Activated naive CD4-positive, alpha-beta T cell treated with anti-CD3 and anti-CD28 coated beads, Interleukin-2, amount 50 U/mL, for 24 hours (primary cell): Measurements from ENCODE around the gene EIF4G2.

Experiments
- H3K27ac Mint-ChIP-seq: one replicate; pipeline ENCODE4 v1.8.0; 2021; ENCODE audit warnings: mild to moderate bottlenecking, mixed read lengths
- H3K27me3 Mint-ChIP-seq: one replicate; pipeline ENCODE4 v1.8.0; 2021; ENCODE audit warnings: mixed read lengths
- H3K36me3 Mint-ChIP-seq: one replicate; pipeline ENCODE4 v1.8.0; 2021; ENCODE audit warnings: mixed read lengths
- H3K4me1 Mint-ChIP-seq: one replicate; pipeline ENCODE4 v1.8.0; 2021; ENCODE audit warnings: mixed read lengths
- H3K4me3 Mint-ChIP-seq: one replicate; pipeline ENCODE4 v1.8.0; 2021; ENCODE audit warnings: mild to moderate bottlenecking, mixed read lengths
- H3K9me3 Mint-ChIP-seq: one replicate; pipeline ENCODE4 v1.8.0; 2021; ENCODE audit warnings: mixed read lengths

EIF4G2 gene

GRCh38 chr11:10793470-10794255 lies 15.1 kb downstream of the EIF4G2 start:
- H3K4me3 Mint-ChIP-seq: no peak overlapping the region
- H3K36me3 Mint-ChIP-seq: peaks cover 11% of the 10 kb centered on the region
- peak overlapping the region; percentile 52 for H3K27ac Mint-ChIP-seq
- H3K9me3 Mint-ChIP-seq: no peaks in the 10 kb centered on the region
- H3K27me3 Mint-ChIP-seq: peaks cover 3% of the 10 kb centered on the region
- peaks cover 49% of the 10 kb centered on the region for H3K4me1 Mint-ChIP-seq

GRCh38 chr11:10792385-10793068 lies 16.2 kb downstream of the EIF4G2 start:
- peaks cover 11% of the 10 kb centered on the region for H3K36me3 Mint-ChIP-seq
- H3K27me3 Mint-ChIP-seq: peaks cover 3% of the 10 kb centered on the region
- H3K9me3 Mint-ChIP-seq: no peaks in the 10 kb centered on the region
- H3K27ac Mint-ChIP-seq: no peak overlapping the region
- peak overlapping the region; percentile 8 for H3K4me3 Mint-ChIP-seq
- H3K4me1 Mint-ChIP-seq: peaks cover 38% of the 10 kb centered on the region

GRCh38 chr11:10786451-10786850 lies 22.3 kb downstream of the EIF4G2 start:
- H3K27ac Mint-ChIP-seq: no peak overlapping the region
- no peaks in the 10 kb centered on the region for H3K4me1 Mint-ChIP-seq
- H3K27me3 Mint-ChIP-seq: no peaks in the 10 kb centered on the region
- no peaks in the 10 kb centered on the region for H3K36me3 Mint-ChIP-seq
- H3K4me3 Mint-ChIP-seq: no peak overlapping the region
- H3K9me3 Mint-ChIP-seq: no peaks in the 10 kb centered on the region

GRCh38 chr11:10785146-10785474 lies 23.6 kb downstream of the EIF4G2 start:
- Mint-ChIP-seq H3K4me1 (no peaks in the 10 kb centered on the region), H3K27ac (no peak overlapping the region), H3K27me3 (no peaks in the 10 kb centered on the region), H3K9me3 (no peaks in the 10 kb centered on the region), H3K36me3 (no peaks in the 10 kb centered on the region), H3K4me3 (no peak overlapping the region)

- Mint-ChIP-seq H3K27me3 (no peaks in the 10 kb centered on the region), H3K4me3 (no peak overlapping the region), H3K27ac (no peak overlapping the region), H3K36me3 (no peaks in the 10 kb centered on the region), H3K4me1 (no peaks in the 10 kb centered on the region), H3K9me3 (no peaks in the 10 kb centered on the region)
These were observed 24.2 kb downstream of the EIF4G2 start for GRCh38 chr11:10784232-10785145.

- H3K4me3 Mint-ChIP-seq: no peak overlapping the region
- peaks cover 2% of the 10 kb centered on the region for H3K36me3 Mint-ChIP-seq
- no peaks in the 10 kb centered on the region for H3K4me1 Mint-ChIP-seq
- H3K27me3 Mint-ChIP-seq: no peaks in the 10 kb centered on the region
- H3K9me3 Mint-ChIP-seq: no peaks in the 10 kb centered on the region
- H3K27ac Mint-ChIP-seq: peak overlapping the region; percentile 41
These were observed 28.7 kb downstream of the EIF4G2 start for GRCh38 chr11:10780040-10780439.

GRCh38 chr11:10779086-10779485 lies 29.6 kb downstream of the EIF4G2 start:
- H3K27ac Mint-ChIP-seq: no peak overlapping the region
- peaks cover 3% of the 10 kb centered on the region for H3K36me3 Mint-ChIP-seq
- H3K4me3 Mint-ChIP-seq: no peak overlapping the region
- no peaks in the 10 kb centered on the region for H3K9me3 Mint-ChIP-seq
- no peaks in the 10 kb centered on the region for H3K4me1 Mint-ChIP-seq
- H3K27me3 Mint-ChIP-seq: no peaks in the 10 kb centered on the region

GRCh38 chr11:10778217-10778970 lies 30.3 kb downstream of the EIF4G2 start:
- H3K4me3 Mint-ChIP-seq: no peak overlapping the region
- H3K27ac Mint-ChIP-seq: peak overlapping the region; percentile 12
- H3K4me1 Mint-ChIP-seq: no peaks in the 10 kb centered on the region
- H3K36me3 Mint-ChIP-seq: peaks cover 5% of the 10 kb centered on the region
- no peaks in the 10 kb centered on the region for H3K9me3 Mint-ChIP-seq
- H3K27me3 Mint-ChIP-seq: no peaks in the 10 kb centered on the region

- no peaks in the 10 kb centered on the region for H3K27me3 Mint-ChIP-seq
- no peak overlapping the region for H3K27ac Mint-ChIP-seq
- H3K4me1 Mint-ChIP-seq: no peaks in the 10 kb centered on the region
- H3K4me3 Mint-ChIP-seq: no peak overlapping the region
- peaks cover 5% of the 10 kb centered on the region for H3K36me3 Mint-ChIP-seq
- no peaks in the 10 kb centered on the region for H3K9me3 Mint-ChIP-seq
These were observed 30.9 kb downstream of the EIF4G2 start for GRCh38 chr11:10777806-10778205.

GRCh38 chr11:10777393-10777793 lies 31.3 kb downstream of the EIF4G2 start:
- Mint-ChIP-seq H3K27ac (no peak overlapping the region), H3K9me3 (no peaks in the 10 kb centered on the region), H3K4me3 (no peak overlapping the region), H3K27me3 (no peaks in the 10 kb centered on the region), H3K36me3 (peaks cover 5% of the 10 kb centered on the region), H3K4me1 (no peaks in the 10 kb centered on the region)

- Mint-ChIP-seq H3K4me1 (no peaks in the 10 kb centered on the region), H3K27me3 (no peaks in the 10 kb centered on the region), H3K9me3 (no peaks in the 10 kb centered on the region), H3K36me3 (peaks cover 11% of the 10 kb centered on the region), H3K27ac (no peak overlapping the region), H3K4me3 (no peak overlapping the region)
These were observed 33.9 kb downstream of the EIF4G2 start for GRCh38 chr11:10774811-10775210.

- Mint-ChIP-seq H3K27ac (no peak overlapping the region), H3K4me1 (no peaks in the 10 kb centered on the region), H3K4me3 (no peak overlapping the region), H3K27me3 (no peaks in the 10 kb centered on the region), H3K9me3 (no peaks in the 10 kb centered on the region), H3K36me3 (peaks cover 22% of the 10 kb centered on the region)
These were observed 37.3 kb downstream of the EIF4G2 start for GRCh38 chr11:10771457-10771856.

- Mint-ChIP-seq H3K9me3 (no peaks in the 10 kb centered on the region), H3K36me3 (peaks cover 26% of the 10 kb centered on the region), H3K27me3 (no peaks in the 10 kb centered on the region), H3K4me1 (no peaks in the 10 kb centered on the region), H3K27ac (no peak overlapping the region), H3K4me3 (no peak overlapping the region)
These were observed 38.0 kb downstream of the EIF4G2 start for GRCh38 chr11:10770626-10771254.

GRCh38 chr11:10764412-10764811 lies 44.3 kb downstream of the EIF4G2 start:
- Mint-ChIP-seq H3K27ac (no peak overlapping the region), H3K36me3 (peaks cover 26% of the 10 kb centered on the region), H3K9me3 (no peaks in the 10 kb centered on the region), H3K4me3 (no peak overlapping the region), H3K4me1 (peaks cover 5% of the 10 kb centered on the region), H3K27me3 (no peaks in the 10 kb centered on the region)

- H3K4me3 Mint-ChIP-seq: no peak overlapping the region
- no peaks in the 10 kb centered on the region for H3K27me3 Mint-ChIP-seq
- H3K9me3 Mint-ChIP-seq: no peaks in the 10 kb centered on the region
- H3K4me1 Mint-ChIP-seq: peaks cover 5% of the 10 kb centered on the region
- H3K36me3 Mint-ChIP-seq: peaks cover 26% of the 10 kb centered on the region
- peak overlapping the region; percentile 30 for H3K27ac Mint-ChIP-seq
These were observed 45.0 kb downstream of the EIF4G2 start for GRCh38 chr11:10763766-10764165.
